Kidney (tissue), 14 donors: ENCODE measurements around the gene OR51A7. TPM values are rescaled to one million over a fixed set of nuclear protein-coding genes. Genes with fewer than 3 reads are reported as not detected.
"Not testable (repeated sequence)": the region's sequence is repeated elsewhere in the genome, so short reads cannot be mapped to it uniquely, and the experiment has no call there.

Experiments used
- DNase-seq, 5 donors: peaks; one replicate each; pipeline ENCODE4 v3.0.0-alpha.2; 2013 to 2020
- FAIRE-seq: peaks from 2 replicates; lab custom pipeline; 2012; peaks lifted over from hg19 to GRCh38; lab: Jason Lieb, UNC
- H3K27ac ChIP-seq, 2 donors: one replicate each; pipeline ENCODE4 v1.7.0; 2013; ENCODE audit warnings: low read depth in 2 of 2, low read length in 2 of 2, inconsistent platforms in 1 of 2
- H3K27me3 ChIP-seq: one replicate; pipeline ENCODE4 v1.7.1; 2013; ENCODE audit warnings: low read length, inconsistent platforms; ENCODE audit not compliant: control insufficient read depth, insufficient read depth
- H3K36me3 ChIP-seq, 3 donors: one replicate each; pipeline versions ENCODE4 v1.7.0 to v1.7.1; 2013; ENCODE audit warnings: low read length in 3 of 3, control low read depth in 1 of 3, inconsistent platforms in 1 of 3; ENCODE audit not compliant: insufficient read depth in 3 of 3, control insufficient read depth in 2 of 3
- H3K4me1 ChIP-seq, 3 donors: one replicate each; pipeline versions ENCODE4 v1.7.0 to v1.7.1; 2013; ENCODE audit warnings: low read length in 3 of 3, inconsistent platforms in 1 of 3, low read depth in 1 of 3; ENCODE audit not compliant: control insufficient read depth in 2 of 3, insufficient read depth in 2 of 3
- H3K4me3 ChIP-seq, 3 donors: one replicate each; pipeline versions ENCODE4 v1.7.0 to v1.8.1; 2013; ENCODE audit warnings: low read length in 3 of 3, control low read depth in 1 of 3, inconsistent platforms in 1 of 3
- H3K9ac ChIP-seq, 3 donors: one replicate each; pipeline versions ENCODE4 v1.7.0 to v1.7.1; 2013; ENCODE audit warnings: low read length in 3 of 3, control low read depth in 1 of 3, inconsistent platforms in 1 of 3
- H3K9me3 ChIP-seq, 3 donors: one replicate each; pipeline versions ENCODE4 v1.7.0 to v1.7.1; 2013; ENCODE audit warnings: low read length in 3 of 3, control low read depth in 1 of 3, inconsistent platforms in 1 of 3; ENCODE audit not compliant: control insufficient read depth in 2 of 3, insufficient read depth in 1 of 3
- intact Hi-C: fragments of 100-400 bp; cut with DNase I; formaldehyde crosslinking; loops from one replicate; pipeline ENCODE4 v1.11.1; 2022
- polyA plus RNA-seq: library from polyadenylated mRNA; stranded (reverse); fragments of 350-450 nt; fragmentation: Illumina TruSeq; extraction: RNeasy Lipid Tissue Mini Kit (QIAGEN cat#74804); gene quantifications from one replicate; pipeline ENCODE4 v1.2.3, GENCODE V29; 2014; ENCODE audit warnings: low read depth, low replicate concordance; ENCODE audit not compliant: insufficient read depth
- total RNA-seq: library from RNA; stranded (reverse); fragmentation: NEBNext Ultra II Directional; extraction: Animal tissue kit (Norgen Biotek cat#: 25700); gene quantifications from one replicate; pipeline ENCODE4 v1.2.1, GENCODE V29; 2021
- TF ChIP-seq, protein P1 (sequence below): IDR thresholded peaks from 3 replicates; pipeline ENCODE4 v1.5.1; 2012; ENCODE audit warnings: mild to moderate bottlenecking, moderate library complexity, borderline replicate concordance; ENCODE audit not compliant: insufficient read depth; ENCODE audit errors: extremely low read depth
- donor health status: control.
- donor health status: control.
- donor health status: control.
- donor health status: control.
- donor health status: control.
- donor health status: DM: yes; HTN: yes; CAD: no.
- donor health status: Normal renal cell carcinoma (clear cell type).

OR51A7 gene
- total and polyA plus RNA-seq, 2 donors from 2014 or later: not detected

DNA sequence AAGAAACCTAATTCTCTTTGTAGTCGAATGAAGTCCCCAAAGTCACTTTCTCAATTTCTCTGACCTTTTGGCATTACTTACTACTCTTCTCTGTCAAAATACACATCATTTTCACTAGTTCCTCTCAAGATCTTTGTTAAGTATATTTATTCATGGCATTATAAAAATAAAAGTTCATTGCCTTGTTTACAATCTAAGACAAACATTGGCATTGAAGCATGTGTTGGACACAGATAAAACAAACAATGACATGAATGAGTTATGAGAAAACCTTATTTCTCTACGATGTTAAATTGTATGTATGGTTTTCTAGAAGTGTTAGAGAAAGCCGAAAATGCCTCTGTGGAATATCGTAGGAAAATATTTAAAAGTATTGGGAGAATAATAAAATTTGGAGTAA lies 29.2 kb downstream of the OR51A7 start:
- no peak for DNase-seq
- intact Hi-C loops: no loop called here
- Histone ChIP-seq H3K4me3 (no peak overlapping the region), H3K4me1 (no peaks in the 10 kb centered on the region), H3K9me3 (peaks cover 0 to 2% (median 0%) of the 10 kb centered on the region in 3 donors), H3K27ac (no peak overlapping the region), H3K9ac (no peak overlapping the region), H3K36me3 (no peaks in the 10 kb centered on the region), H3K27me3 (no peaks in the 10 kb centered on the region)
- no peak for FAIRE-seq
- TF ChIP-seq, protein P1, sequence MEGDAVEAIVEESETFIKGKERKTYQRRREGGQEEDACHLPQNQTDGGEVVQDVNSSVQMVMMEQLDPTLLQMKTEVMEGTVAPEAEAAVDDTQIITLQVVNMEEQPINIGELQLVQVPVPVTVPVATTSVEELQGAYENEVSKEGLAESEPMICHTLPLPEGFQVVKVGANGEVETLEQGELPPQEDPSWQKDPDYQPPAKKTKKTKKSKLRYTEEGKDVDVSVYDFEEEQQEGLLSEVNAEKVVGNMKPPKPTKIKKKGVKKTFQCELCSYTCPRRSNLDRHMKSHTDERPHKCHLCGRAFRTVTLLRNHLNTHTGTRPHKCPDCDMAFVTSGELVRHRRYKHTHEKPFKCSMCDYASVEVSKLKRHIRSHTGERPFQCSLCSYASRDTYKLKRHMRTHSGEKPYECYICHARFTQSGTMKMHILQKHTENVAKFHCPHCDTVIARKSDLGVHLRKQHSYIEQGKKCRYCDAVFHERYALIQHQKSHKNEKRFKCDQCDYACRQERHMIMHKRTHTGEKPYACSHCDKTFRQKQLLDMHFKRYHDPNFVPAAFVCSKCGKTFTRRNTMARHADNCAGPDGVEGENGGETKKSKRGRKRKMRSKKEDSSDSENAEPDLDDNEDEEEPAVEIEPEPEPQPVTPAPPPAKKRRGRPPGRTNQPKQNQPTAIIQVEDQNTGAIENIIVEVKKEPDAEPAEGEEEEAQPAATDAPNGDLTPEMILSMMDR: no peak

DNA sequence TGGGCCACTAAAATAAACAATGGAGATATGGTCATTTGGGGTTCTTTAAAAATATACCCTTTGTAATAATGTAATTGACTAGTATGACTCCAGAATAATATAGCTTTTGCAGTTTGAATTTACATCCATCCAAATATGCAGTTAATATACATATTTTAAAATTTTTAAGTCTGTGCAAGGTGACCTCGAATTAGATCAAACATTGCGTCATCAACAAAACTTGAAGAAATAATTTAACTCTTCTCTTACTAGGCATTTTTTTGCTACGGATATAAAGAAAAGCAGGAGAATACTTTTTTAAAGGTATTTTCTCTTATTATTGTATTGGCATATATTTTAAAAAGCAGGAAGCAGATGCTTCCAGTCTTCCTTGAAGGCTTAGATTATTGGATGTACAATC lies 33.2 kb downstream of the OR51A7 start:
- Histone ChIP-seq H3K36me3 (no peaks in the 10 kb centered on the region), H3K9ac (no peak overlapping the region), H3K9me3 (peaks cover 0 to 2% (median 0%) of the 10 kb centered on the region in 3 donors), H3K27ac (no peak overlapping the region), H3K4me1 (no peaks in the 10 kb centered on the region), H3K27me3 (no peaks in the 10 kb centered on the region), H3K4me3 (no peak overlapping the region)
- TF ChIP-seq, protein P1: no peak
- no peak for DNase-seq
- intact Hi-C loops: no loop called here
- FAIRE-seq: no peak

DNA sequence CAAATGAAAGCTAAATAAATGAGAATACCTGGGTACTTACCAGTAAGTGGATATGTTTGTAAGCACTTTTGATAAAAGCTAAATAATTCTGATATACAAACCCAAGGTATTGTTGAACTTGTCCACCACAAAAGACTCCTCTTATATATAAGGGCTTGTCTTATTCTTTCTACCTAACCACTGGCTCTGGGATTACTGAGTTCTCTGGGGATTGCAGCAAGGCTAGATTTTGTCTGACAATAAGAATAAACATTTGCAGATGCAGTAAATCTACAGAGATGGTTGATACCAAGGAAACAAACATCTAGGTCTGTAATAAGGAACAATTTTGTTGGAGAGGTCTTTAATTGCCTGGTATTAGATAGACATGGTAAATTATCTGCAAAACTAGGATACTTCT lies 43.9 kb downstream of the OR51A7 start, which contains the start of gene OR51A4:
OR51A4 (minus strand) TSS at position 101 of the 400 bp plus-strand sequence. CDS start 505 bp downstream, outside the sequence.
- TF ChIP-seq, protein P1: no peak
- Histone ChIP-seq H3K27me3 (no peaks in the 10 kb centered on the region), H3K36me3 (no peaks in the 10 kb centered on the region), H3K4me3 (no peak within 1 kb of the TSS), H3K27ac (no peak within 1 kb of the TSS), H3K4me1 (no peaks in the 10 kb centered on the region), H3K9me3 (no peaks in the 10 kb centered on the region), H3K9ac (no peak within 1 kb of the TSS)
- no peak for FAIRE-seq
- no peak for DNase-seq
- intact Hi-C loops: no loop called here

DNA sequence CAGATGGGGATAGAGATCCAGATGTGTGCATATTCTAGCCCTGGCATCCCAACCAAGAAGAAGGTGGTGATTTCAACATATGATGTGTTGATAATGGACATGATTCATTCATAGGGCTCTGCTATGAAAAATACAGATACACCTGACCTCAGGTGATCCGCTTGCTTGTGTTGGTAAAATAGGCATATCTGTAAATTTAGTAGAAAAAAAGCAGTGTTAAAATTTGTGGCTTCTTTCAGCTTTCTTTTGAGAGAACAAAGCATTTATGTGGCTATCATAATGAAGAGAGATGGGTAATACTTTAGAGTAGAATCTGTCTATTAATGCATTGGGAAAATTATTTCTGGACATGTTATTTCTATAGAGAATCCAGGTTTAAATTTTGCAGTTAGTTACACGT lies 52.0 kb downstream of the OR51A7 start, which contains the start of gene OR51A2:
OR51A2 (minus strand) TSS at position 101 of the 400 bp plus-strand sequence; CDS start at position 101, 0 bp downstream.
- H3K27ac ChIP-seq, intact Hi-C loops, H3K4me3 ChIP-seq, H3K36me3 ChIP-seq, DNase-seq, H3K27me3 ChIP-seq, H3K4me1 ChIP-seq, H3K9me3 ChIP-seq, FAIRE-seq, H3K9ac ChIP-seq: not testable (repeated sequence)
